NCI-H2196 (cell line): ENCODE measurements around the gene MAPT.

Experiments used
- DNase-seq: peaks from one replicate; lab custom pipeline; 2025; ENCODE audit not compliant: unreplicated experiment; lab: John Stamatoyannopoulos, UW

Gene MAPT

DNA sequence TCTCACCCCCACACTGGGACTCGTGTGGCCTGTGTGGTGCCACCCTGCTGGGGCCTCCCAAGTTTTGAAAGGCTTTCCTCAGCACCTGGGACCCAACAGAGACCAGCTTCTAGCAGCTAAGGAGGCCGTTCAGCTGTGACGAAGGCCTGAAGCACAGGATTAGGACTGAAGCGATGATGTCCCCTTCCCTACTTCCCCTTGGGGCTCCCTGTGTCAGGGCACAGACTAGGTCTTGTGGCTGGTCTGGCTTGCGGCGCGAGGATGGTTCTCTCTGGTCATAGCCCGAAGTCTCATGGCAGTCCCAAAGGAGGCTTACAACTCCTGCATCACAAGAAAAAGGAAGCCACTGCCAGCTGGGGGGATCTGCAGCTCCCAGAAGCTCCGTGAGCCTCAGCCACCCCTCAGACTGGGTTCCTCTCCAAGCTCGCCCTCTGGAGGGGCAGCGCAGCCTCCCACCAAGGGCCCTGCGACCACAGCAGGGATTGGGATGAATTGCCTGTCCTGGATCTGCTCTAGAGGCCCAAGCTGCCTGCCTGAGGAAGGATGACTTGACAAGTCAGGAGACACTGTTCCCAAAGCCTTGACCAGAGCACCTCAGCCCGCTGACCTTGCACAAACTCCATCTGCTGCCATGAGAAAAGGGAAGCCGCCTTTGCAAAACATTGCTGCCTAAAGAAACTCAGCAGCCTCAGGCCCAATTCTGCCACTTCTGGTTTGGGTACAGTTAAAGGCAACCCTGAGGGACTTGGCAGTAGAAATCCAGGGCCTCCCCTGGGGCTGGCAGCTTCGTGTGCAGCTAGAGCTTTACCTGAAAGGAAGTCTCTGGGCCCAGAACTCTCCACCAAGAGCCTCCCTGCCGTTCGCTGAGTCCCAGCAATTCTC, 132.1 kb downstream of the MAPT start:
- DNase-seq, result no peak

- no peak for DNase-seq
These were observed 133.0 kb downstream of the MAPT start for GRCh38 chr17:46027048-46027975.

- DNase-seq, result no peak
These were observed 133.6 kb downstream of the MAPT start for GRCh38 chr17:46027976-46028325.

- no peak for DNase-seq
These were observed 134.0 kb downstream of the MAPT start for GRCh38 chr17:46028374-46028773.

- no peak for DNase-seq
These were observed 134.7 kb downstream of the MAPT start for GRCh38 chr17:46028981-46029565.

GRCh38 chr17:46029627-46030026, 135.3 kb downstream of the MAPT start:
- no peak for DNase-seq

DNA sequence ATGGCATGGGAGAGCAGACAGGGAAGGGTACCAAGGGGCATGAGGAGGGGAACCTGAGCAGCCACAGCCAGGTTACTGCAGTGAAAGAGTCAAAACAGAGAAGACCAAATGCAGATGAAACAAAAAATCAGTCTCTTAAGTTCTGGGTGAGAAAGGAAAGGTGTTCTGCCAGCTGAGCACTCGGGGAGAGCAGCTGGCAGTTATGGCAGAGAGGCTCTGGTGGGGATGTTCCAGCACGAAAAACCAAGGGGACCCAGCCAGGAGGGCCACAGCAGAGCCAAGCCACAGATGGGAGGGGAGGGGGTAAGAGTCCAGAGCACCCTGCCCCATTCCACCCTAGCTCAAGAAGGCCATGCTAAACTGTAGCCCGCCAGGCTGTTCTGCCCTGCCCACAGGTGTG, 136.4 kb downstream of the MAPT start:
- no peak for DNase-seq

DNA sequence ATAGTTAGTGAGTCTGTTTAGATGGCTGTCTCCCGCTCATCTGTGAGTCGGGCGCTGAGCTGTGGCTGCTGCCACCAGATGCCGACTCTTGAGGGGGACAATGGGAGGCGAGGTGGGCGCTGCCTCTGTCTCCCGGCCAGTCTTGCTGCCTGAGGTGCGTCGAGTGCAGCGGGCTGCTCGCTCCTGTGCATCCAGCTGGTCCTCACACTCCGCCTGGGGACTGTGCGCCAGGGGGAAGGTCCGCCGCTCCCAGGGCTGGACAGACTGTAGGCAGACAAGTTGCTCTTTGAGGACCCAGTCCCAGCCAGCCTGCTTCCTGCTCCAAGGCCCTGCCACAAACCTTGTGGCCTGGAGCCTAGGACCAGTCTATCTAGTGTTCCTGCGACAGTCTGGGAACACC, 137.1 kb downstream of the MAPT start:
- no peak for DNase-seq

DNA sequence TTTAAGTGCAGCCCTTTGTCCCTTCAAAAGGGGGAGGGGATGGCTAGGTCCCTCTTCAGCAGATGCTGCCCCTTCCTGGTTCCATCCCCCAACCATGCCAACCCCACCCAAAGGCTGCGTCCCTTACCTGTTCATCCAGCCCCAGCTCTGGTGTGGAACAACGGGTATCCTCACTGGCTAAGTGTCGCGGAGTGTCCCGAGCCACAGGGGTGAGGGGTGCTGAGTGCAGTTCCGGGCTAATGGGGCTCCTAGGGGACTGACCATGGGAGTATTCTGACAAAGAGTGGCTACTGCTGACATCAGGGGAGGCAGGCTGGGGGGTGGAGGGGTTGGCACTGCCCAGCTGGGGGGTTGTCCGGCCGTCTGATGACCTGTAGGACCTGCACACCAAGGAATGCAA, 137.6 kb downstream of the MAPT start:
- no peak for DNase-seq

DNA sequence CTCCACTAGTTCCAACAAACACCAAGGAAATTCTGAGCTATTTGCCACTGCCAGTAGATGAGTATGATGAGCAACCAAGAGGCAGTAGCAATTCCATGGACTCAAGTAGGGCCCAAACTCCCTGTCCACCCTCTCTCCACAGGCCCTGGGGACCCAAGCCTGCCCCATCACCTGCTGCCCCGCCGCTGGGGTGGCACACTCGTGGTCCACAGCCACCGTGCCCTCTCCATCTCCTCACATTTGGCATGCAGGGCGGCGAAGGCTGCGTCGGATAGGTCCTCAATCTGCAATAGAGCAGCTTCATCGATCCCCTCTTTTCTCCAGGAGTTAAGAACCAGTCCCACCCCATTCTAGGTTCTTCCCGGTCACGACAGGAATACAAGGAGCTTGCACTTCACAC, 138.6 kb downstream of the MAPT start:
- DNase-seq, result no peak

GRCh38 chr17:46033392-46033791, 139.0 kb downstream of the MAPT start:
- no peak for DNase-seq

- DNase-seq, result peak; percentile 38
These were observed 140.9 kb downstream of the MAPT start for GRCh38 chr17:46035112-46035818.

DNA sequence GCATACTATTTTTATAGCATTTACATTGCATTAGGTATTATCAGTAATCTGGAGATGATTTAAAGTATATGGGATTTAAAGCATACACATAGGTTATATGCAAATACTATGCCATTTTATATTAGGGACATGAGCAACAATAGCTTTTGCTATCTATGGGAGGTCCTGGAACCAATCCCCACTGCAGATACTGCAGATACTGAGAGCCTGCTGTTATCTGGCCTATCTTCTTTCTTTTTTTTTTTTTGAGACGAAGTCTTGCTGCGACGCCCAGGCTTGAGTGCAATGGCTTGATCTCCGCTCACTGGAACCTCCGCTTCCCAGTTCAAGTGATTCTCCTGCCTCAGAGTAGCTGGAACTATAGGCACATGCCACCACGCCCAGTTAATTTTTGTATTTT, 142.1 kb downstream of the MAPT start:
- DNase-seq, result no peak

- DNase-seq, result no peak
These were observed 143.4 kb downstream of the MAPT start for GRCh38 chr17:46037722-46038255.

DNA sequence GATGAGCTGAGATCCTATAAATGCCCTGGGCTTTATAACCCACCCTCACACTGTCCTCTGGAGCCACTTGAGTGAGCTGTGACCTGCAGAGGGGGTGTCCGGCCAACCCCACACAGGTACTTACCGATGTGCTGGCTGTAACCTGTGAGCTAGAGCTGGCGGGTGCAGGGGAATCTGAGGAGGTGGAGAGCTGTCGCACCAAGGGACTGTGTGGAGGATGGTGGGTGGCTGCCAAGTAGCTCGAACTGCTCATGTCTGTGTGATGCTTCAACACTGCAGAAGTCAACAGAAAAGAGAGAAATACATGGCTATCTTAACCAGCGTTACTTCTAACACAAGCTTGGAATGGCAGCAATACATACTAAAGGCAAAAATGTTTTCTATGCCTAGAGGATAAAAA, 144.1 kb downstream of the MAPT start:
- no peak for DNase-seq

- no peak for DNase-seq
These were observed 144.6 kb downstream of the MAPT start for GRCh38 chr17:46038937-46039336.

DNA sequence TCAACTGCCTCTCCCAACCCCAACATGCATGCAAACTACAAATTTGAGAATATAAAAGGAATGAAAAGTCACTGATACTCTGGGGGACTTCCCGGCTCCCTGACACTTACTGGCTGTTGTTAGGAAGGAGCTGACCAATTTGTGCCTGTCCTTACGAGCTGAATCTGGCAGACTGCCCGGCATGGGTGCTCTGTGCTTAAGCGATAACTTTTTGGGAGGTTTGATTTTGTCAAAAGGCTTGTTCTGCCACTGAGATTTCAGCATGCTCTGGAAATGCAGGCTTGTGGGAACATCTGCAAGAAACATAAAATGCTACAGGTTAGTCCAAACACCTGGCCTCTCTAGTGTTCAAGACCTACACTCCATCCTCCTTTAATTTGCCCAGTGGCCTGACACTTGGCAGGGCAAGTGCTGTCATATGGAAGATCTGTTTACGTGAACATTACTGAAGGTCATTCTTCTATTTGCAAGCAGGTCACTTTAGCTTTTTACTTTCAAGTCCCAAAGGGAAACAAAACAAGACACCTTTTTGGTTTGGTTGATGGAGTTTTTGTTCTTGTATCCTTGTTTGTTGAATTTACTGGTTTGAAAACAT, 145.3 kb downstream of the MAPT start:
- DNase-seq, result peak; percentile 21

DNA sequence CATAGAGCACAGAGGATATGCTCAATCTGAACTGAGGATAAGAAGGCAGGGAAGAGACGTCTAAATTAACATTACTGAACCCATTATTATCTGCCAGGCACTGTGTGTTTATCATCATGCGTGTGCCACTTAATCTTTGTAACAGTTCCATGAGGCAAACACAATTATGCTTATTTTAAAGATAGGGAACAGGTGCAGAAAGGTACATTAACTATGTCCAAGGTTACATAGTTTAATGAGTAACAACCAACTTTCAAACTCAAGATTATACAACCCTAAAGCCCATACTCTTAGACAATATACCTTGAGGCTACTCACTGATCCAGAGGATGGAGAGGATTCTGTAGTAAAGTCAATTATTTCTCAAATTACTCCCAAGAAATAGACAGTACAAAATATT, 147.9 kb downstream of the MAPT start:
- no peak for DNase-seq

- DNase-seq, result no peak
These were observed 148.6 kb downstream of the MAPT start for GRCh38 chr17:46042925-46043324.

GRCh38 chr17:46043606-46044005, 149.3 kb downstream of the MAPT start:
- no peak for DNase-seq
